GM19438 (cell line): ENCODE measurements around the gene CCDC183.
"Not testable (repeated sequence)": the region's sequence is repeated elsewhere in the genome, so short reads cannot be mapped to it uniquely, and the experiment has no call there.

Experiments
- ATAC-seq: cut with Tn5 transposase; IDR thresholded peaks from one replicate; pipeline ENCODE4 v1.9.1; 2021; ENCODE audit warnings: low read depth; ENCODE audit not compliant: unreplicated experiment

CCDC183 gene

GRCh38 chr9:136784249-136784996 lies 11.7 kb upstream of the CCDC183 start:
- no peak for ATAC-seq

- ATAC-seq: no peak
These were observed 11.2 kb upstream of the CCDC183 start for GRCh38 chr9:136784997-136785361.

GRCh38 chr9:136785565-136786355 lies 10.4 kb upstream of the CCDC183 start:
- ATAC-seq: not testable (repeated sequence)

GRCh38 chr9:136786451-136786850 lies 9.7 kb upstream of the CCDC183 start:
- ATAC-seq: no peak

- ATAC-seq: not testable (repeated sequence)
These were observed 9.2 kb upstream of the CCDC183 start for GRCh38 chr9:136786983-136787382.

GRCh38 chr9:136787690-136788400 lies 8.3 kb upstream of the CCDC183 start:
- ATAC-seq: no peak

- ATAC-seq: not testable (repeated sequence)
These were observed 7.3 kb upstream of the CCDC183 start for GRCh38 chr9:136788644-136789522.

- ATAC-seq: no peak
These were observed 6.6 kb upstream of the CCDC183 start for GRCh38 chr9:136789523-136789937.

GRCh38 chr9:136790640-136791515 lies 5.3 kb upstream of the CCDC183 start, which contains the start of gene TMEM141:
TSS of gene TMEM141 (plus strand) at chr9:136791344. CDS start at chr9:136791371, 27 bp downstream.
- ATAC-seq: peak; percentile 82

- no peak for ATAC-seq
These were observed 4.4 kb upstream of the CCDC183 start for GRCh38 chr9:136791516-136792276.

GRCh38 chr9:136792321-136793085 lies 3.6 kb upstream of the CCDC183 start:
- no peak for ATAC-seq

GRCh38 chr9:136793086-136793946 lies 2.8 kb upstream of the CCDC183 start:
- no peak for ATAC-seq

GRCh38 chr9:136794281-136794999 lies 1.7 kb upstream of the CCDC183 start:
- no peak for ATAC-seq

- no peak for ATAC-seq
These were observed 1.2 kb upstream of the CCDC183 start for GRCh38 chr9:136795000-136795348.

GRCh38 chr9:136796775-136797347 lies 723 bp downstream of the CCDC183 start:
- not testable (repeated sequence) for ATAC-seq

- no peak for ATAC-seq
These were observed 2.6 kb downstream of the CCDC183 start for GRCh38 chr9:136798708-136799078.
